HG03066 (cell line): ENCODE results near the gene POLR2M.

ENCODE experiments used
- ATAC-seq: cut with Tn5 transposase; IDR thresholded peaks from one replicate; pipeline ENCODE4 v1.9.1; 2021; ENCODE audit warnings: low read depth; ENCODE audit not compliant: unreplicated experiment

POLR2M gene

DNA sequence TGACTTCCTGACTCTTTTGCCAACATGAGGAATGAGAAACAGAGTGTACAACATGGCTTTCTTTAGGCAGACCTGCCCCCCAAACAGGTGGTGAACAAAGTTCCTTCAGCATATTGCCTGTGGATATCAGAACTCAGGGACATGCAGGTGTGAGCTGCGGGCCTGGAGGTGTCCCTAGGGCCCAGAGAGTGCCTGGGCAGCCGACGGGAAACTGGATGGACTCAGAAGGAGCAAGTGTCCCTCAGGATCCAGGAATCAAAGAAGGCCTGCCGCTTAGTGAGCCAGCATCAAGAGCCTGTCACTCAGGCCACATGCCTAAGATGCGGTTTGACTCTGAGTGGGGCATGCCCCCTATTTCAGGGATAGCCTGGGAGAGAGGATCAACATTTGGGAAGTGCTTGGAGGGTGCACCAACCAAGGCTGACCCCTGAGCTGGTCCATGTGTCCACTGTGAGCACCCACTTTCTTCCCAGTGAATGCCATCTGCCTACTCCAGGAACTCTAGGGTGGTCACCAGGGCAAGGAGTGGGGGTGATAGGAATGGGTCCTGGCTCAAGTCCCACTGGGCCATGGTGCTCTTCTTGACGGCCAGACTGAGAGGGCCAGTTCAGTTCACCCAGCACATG, 16.1 kb upstream of the POLR2M start:
- no peak for ATAC-seq

DNA sequence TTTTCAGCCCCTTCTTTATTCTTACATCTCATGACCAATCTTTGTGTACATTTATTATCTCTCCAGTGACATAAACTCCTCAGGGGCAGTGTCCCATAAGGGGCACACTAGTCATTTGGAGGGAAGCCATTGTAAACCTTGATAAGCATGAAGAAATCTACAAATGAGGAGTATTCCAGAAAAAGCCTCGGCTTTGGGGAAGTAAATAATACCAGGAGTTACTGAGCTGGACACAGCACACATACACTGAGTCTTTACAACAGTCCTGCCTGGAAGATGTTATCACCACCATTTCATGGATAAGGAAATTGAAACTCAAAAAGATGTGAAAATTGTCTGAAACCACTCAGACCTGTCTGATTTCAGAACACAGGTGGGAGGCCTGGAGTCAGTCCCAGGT, 15.4 kb upstream of the POLR2M start:
- no peak for ATAC-seq

DNA sequence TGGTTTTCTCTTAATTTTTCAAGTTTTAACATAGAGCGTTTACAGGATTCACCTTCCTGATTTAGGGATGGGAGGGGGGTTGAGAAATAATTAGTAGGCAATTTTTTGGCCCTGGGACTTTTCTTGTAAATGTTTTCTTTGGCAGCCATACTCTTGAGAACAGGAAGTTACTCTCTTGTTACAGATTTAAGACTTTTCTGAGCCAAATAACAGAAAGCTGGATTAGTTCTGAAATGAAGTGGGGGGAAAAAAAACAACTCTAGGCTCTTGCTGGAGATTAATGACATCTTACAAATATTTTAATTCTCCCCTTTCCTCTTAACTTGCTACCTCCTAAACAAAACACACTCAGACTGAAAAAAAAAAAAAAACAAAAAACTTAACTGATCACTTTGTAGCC, 13.8 kb upstream of the POLR2M start:
- no peak for ATAC-seq

DNA sequence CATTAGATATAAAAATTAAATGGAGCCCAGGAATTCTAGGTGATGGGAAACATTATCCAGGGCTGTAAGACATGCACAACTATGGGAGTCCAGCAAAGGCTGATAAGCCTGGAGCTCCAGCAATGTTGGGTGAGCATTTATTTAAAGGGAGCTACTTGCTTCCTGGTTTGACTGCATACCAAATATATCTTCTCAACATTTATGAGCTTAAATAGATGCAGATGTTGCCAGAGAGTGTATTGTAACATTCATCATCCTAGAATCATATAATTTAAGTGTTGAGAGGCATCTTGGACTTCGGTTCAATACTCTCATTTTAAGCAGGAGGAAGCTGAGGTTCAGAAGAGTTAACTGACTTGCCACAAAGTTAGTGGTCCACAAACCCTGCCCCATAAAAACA, 12.2 kb upstream of the POLR2M start:
- no peak for ATAC-seq

DNA sequence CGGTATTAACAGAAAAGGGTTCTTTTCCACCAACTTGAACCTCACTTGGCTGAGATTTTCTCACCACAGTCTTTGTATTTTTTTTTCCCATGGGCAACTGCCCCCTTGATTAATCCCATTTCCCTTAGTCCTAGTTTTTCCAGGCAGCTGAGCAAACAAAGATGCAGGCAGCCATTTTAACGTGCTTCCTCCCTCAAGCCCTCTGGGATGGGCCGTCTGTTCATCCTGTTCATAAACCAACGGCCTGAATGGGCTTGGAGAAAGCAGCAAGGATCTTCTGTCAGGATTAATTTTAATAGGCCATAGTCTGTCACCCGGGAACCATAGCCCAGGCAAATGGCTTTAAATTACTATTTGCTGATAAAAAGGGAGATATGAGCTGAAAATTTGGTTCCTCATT, 10.4 kb upstream of the POLR2M start:
- no peak for ATAC-seq

DNA sequence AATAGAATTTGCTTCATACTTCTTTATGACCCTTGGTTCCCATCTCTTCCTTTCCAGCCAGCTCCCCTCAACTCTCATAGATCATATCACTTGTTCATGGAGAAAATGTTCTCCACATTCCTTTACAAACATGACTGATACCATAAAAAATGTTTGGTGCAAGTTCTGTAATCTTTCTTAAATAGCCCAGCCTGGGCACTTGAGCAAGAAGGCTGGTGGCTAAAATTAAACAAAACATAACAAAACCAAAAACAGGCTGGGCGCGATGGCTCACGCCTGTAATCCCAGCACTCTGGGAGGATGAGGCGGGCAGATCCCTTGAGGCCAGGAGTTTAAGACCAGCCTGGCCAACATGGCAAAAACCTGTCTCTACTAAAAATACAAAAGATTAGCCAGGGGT, 8.9 kb upstream of the POLR2M start:
- no peak for ATAC-seq

DNA sequence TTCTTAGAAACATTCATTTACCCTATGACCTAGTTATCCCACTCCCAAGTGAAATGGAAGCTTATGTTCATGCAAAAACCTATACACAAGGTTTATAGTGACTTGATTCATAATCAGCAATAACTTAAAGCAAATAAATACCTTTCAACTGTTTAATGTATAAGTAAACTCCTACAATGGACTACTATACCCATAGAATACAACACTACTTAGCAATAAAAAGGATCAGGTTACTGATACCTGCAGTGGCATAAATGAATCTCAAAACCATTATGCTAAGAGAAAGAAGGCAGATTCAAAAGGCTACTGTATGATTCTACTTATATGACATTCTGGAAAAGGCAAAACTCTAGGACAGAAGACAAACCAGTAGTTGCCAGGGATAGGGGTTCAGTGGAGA, 8.3 kb upstream of the POLR2M start:
- no peak for ATAC-seq

DNA sequence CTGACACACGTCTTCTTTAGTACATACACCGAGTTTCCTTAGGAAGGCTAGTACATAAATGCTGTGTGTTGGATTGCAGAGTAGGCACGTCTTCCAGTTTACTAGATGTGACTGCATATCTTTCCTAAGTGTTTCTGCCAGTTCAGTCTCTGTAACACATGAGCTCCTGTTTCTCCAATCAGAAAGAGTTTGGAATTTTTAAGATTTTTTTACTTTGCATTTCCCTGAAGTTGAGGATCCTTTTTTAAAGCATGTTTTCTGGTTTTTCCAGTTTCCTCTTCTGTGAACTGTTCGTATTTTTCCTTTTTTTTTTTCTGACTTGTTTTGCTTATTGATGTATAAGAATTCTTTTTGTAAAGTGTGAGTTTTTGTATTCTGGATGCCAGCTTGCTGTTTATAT, 7.5 kb upstream of the POLR2M start:
- ATAC-seq, result no peak

DNA sequence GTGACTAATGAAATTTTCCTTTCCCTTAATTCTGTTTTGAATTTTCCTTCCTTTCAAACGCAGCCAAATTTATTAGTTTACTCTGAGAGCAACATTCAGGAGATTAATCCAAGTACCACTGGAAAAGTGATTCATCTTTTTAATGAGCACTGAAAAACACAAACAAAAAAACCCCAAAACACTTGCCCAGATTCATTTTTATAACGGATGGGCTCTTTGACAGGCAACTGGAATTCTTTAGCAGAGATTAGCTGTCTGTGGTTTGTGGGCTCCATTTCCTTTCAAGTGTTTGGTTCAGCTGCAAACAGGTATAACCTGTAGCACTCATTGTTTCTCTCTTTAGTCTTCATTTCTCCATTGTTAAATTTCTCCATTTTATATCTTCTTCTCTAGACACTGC, 3.1 kb upstream of the POLR2M start:
- no peak for ATAC-seq

DNA sequence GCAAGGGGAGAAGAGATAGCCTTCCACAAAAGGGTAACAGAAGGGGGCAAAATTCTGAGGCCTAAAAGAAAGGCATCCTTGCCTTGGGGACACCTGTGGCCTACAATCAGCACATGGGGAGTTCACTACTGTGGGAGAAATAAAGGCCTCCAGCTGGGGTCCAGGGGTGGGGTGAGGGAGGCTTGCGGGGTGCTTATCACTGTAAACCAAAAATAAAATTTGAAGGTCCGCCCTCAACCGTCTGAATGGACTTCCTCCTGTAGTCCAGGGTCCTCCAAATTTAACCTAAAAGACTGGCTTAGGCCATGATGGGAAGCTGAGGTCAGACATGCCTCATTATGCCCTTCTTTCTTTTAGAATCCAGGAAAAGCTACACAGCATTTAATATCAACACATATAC, 2.1 kb upstream of the POLR2M start:
- ATAC-seq, result no peak

DNA sequence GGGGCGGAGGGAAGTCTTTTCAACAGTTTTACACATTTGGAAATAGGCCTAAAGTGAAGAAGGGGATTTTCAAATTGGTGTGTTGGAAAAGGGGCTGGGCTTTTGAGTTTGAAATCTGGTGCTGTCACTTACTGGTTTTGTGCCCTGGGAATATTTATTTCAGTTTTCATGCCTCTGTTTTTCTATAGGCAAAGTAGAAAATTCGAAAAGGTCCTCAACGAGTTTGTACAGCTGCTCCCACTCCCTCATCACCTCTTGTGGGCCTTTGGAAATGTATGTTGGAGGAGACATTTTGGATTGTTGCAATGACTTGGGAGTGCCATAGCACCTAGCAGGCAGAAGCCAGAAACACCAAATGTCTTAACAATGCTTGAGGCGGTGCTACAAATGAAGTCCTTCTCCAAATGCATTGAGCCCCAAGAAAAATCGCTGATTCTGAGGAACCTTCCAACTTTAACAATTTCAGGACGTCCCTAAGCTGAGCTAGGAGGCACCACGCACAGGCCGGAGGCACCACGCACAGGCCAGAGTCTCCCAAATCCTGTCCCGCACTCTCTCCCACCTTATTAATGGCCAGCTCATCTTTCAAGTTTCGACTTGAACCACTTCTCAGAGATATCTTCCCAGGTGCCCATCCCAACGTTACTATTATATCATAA, 639 bp upstream of the POLR2M start:
- no peak for ATAC-seq

DNA sequence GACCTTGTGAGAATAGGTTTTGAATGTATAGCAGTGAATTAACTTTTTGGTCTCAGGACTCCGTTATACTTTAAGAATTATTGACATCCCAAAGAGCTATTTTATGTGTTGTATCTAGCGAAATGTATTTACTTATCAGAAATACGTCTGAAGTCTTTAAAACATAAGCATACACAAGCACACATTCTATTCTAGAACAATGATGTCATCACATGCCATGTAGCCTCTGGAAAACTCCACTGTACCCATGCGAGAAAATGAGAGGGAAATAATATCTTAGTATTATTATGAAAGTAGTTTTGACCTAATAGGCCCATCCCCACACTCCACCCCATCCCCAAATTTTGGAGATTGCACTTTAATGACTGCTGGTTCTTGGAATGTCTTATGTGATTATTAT, 1.5 kb downstream of the POLR2M start:
- no peak for ATAC-seq

DNA sequence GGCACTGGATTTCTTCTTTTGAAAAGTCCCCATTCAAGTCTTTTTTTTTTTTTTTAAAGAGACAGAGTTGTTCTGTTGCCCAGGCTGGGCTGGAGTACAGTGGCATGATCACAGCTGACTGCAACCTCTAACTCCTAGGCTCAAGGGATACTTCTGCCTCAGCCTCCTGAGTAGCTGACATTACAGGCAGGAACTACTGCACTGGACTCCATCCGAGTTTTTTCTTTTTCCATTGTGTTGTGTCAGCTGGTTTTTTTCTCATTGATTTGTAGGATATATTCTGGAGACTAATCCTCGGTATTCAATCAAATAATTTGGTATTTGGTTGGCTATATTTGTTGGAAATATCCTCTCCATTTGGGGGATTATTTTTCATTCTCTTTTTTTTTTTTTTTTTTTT, 11.8 kb downstream of the POLR2M start:
- no peak for ATAC-seq

DNA sequence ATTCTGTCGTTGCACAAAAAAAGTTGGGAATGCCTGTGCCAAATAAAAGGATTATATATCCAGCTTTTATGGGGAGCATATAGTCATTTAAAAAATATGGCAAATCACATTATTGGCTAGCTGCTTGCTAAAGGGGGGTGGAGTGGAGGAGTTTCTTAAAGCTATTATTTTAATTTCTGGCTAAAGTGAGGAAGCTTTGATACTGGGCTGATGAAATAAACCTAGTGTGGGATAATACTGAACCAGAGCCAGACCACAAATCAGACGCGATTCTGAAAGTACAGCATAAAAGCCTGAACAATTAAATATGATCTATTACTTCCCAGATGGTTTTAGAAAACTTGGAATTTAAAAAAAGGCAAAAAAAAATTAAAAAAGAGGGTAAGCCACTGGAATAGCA, 14.4 kb downstream of the POLR2M start:
- ATAC-seq, result no peak

DNA sequence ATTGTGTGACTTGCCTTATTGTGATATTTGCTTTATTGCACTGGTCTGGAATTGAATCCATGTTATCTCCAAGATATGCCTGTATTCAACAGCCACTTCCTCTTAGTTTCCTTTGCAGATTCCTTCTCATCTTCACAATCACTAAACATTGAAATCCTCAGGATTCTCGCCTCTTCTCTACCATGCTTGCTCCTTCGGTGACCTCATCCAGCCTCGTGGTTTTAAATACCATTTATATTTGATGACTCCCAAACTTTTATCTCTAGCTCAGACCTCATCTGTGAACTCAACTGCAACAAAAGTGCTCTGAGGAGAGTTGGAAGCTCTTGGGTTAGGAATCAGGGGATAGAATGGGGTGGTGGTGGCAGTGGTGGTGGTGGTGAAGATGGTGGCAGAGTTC, 19.9 kb downstream of the POLR2M start:
- no peak for ATAC-seq

DNA sequence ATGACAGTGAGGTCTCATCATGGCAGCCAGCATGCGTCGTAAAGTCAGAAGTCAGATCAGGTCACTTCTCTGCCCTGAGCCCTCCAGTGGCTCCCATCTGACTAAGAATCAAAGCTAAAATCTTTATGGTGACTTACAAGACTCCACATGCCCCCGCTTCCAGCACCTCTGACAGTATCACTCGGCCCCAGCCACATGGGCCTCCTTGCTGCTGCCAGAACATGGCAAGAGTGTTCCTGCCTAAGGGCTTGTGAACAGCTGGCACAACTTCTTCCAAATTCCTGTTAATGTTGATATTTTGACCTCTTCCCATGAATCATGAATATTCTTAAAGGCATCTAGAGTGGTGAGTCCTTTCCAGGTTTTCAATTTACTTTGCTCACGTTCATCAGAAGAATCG, 20.5 kb downstream of the POLR2M start:
- no peak for ATAC-seq

DNA sequence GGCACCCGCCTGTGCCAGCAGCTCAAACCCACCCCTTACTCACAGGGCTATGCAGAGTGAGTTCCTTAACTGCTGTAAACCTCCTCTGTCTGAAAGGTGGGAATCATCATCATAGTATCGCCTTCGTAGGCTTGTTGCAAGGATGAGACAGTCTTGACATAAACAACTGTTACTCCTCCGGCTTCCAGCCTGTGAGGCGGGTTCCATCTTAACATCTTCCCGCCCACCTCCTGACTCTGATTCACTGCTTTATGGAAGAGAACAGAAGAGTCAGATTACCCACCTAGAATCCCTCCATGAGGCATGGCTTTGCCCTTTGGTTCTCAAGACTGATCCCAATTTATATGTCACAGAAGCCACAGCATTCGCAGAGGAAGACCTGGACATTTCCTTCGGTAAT, 21.9 kb downstream of the POLR2M start:
- ATAC-seq, result no peak

DNA sequence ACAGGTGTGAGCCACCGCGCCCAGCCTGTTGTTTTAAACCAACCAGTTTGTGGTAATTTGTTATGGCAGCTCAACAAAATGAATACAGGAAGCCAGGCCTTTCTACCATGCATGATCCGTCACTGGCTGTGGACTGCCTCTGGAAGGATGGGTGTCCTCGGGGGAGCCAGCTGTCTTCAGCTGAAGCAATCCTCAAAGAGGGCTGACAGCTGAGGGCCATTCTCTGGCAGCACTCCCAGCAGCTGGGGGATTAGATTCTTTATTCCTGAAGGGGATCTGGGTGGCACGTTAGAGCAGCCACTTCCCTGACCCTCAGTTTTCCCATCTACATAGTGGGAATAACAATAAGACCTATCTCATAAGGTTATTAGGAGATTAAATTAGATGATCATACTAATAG, 24.4 kb downstream of the POLR2M start:
- ATAC-seq, result no peak

DNA sequence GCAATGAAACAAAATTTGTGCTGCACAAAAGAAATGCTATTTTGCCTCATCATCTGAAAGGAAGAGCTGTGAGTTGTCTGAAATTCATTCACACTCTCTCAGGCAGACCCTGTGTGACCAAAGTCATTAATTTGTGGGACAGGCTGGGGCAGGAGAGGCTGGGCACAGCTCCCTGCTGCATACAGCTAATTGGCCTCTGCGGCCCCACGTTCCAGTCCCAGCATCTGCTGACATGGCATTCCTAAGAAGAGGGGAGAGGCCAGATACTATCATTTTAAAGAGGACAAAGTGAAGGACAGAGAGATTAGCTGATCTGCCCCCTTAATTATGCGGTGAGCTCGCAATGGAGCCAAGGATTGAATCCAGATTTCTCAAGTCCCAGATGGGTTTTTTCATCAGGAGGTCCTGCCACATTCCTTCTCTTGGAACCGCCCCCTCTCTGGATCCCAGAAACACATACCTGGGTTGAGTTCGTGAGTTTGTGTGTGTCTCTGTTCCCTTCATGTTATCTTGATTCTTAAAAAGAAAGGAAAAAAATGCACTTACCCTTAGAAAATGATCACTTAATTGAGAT, 25.1 kb downstream of the POLR2M start:
- no peak for ATAC-seq

DNA sequence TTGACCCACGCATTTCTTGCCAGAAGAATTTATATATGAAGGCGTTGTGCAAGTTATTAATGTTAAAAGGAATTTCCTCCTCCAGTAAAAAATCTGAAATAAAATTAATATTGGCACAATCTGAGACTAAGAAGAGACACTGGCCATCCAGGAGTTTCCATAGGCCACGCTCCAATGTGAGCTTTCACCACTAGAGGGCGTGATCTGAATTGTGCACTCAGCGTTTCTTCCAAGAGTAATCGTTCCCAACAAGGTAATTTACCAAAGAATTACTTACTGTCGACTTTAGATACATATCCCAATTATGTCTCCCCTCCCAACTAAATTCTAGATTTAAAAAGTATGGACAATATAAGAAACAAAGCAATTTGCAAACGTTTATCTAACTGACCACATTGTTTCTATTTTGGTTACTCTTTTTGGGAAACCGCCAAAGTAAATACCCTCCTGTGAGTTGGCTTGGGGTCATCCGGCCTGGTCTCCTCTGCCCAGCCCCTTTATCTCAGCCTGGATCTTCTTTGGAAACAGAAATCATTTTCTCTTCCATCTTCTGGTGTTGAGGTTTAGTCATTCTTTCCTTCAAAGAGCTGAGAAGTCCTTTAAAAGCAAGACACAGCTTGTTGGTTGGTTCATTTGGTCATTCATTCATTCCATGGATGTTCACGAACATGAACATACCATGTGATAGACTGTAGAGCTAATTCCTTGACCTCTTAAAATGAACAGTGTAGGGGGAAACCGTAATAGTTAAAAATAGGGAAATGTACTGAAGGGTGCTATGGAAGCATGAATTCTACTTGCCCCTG, 26.2 kb downstream of the POLR2M start:
- no peak for ATAC-seq

DNA sequence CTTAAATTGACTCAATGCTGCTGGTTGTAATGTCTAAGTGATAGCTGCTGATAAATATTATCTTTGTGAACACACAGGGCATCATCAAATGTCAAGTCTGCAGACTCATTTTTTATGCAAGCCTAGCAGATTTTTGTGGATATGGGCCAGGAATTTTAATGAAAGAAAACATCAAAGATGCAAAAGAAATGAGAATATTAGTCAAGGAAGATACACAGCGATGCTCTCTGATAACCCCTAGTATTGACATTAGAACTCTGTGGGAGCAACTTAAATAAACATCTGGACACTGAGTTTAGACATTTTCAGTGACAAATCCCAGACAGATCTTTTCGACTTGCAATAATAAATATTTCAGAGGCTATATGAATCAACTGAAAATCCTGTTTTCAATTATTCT, 28.3 kb downstream of the POLR2M start:
- no peak for ATAC-seq

DNA sequence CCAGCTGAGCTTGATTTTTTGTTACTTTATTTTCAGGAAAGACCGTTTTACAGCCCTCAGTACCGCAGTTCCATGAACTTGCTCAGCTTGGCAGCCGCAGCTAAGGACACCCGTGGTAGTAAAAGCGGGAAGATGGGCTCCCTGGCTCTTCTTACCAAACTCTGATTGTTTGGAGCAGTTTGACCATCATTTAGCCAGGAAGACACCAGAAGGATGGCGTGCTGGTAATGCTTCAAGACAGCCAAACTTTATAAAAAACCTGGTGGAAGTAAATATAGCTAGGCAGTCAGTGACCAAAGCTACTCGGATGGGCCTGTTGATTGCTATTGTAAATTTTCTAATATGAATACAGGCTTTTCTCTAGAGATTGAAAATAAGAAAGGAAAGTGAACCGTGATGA, 28.9 kb downstream of the POLR2M start:
- no peak for ATAC-seq
